ENCODE measurements around the gene PDE3B. TPM values are rescaled to one million over a fixed set of nuclear protein-coding genes. Genes with fewer than 3 reads are reported as not detected.

PDE3B gene
- polyA plus RNA-seq, 1 of the 3 experiments (the other 2 are of a cell fraction), result 0.26 TPM

GRCh38 chr11:14872032-14872431 lies 228.4 kb downstream of the PDE3B start:
- H3K9me2 ChIP-seq, result no peaks in the 10 kb centered on the region
- H3K4me3 ChIP-seq (ENCODE audit: low read depth in 2 of 2, low read length in 1 of 2), result no peak overlapping the region
- no peak overlapping the region for H3K9ac ChIP-seq
- peaks cover 9 to 20% of the 10 kb centered on the region in 2 experiments for H3K36me3 ChIP-seq (replicated peaks in 1 of 2; ENCODE audit: control insufficient read depth in 1 of 2, insufficient read depth in 2 of 2, low read length in 1 of 2)
- peaks cover 3% of the 10 kb centered on the region for H3F3A ChIP-seq (replicated peaks; ENCODE audit: insufficient read depth)
- H4K20me1 ChIP-seq (ENCODE audit: insufficient read depth), result no peaks in the 10 kb centered on the region
- H3K4me1 ChIP-seq (ENCODE audit: control insufficient read depth in 1 of 2, insufficient read depth in 2 of 2, low read depth in 1 of 2, low read length in 1 of 2), result no peaks in the 10 kb centered on the region
- TF ChIP-seq POLR2AphosphoS5 (IDR thresholded peaks at IDR 0.05; ENCODE audit: low read depth, low read length), result no peak
- TF ChIP-seq RCOR1 (IDR thresholded peaks at IDR 0.05; ENCODE audit: low read length), result no peak
- TF ChIP-seq FOXM1 (IDR thresholded peaks at IDR 0.05; ENCODE audit: low read depth), result no peak
- no peak for TF ChIP-seq NRF1 (IDR thresholded peaks at IDR 0.05; ENCODE audit: low read depth, low read length)
- H3K27me3 ChIP-seq (ENCODE audit: insufficient read depth), result no peaks in the 10 kb centered on the region
- no peak overlapping the region for H3K4me2 ChIP-seq
- POLR2A ChIA-PET, result no interaction called here
- no peaks in the 10 kb centered on the region for H3K79me2 ChIP-seq (ENCODE audit: insufficient read depth)
- H3K9me3 ChIP-seq, result no peaks in the 10 kb centered on the region
- no peak overlapping the region for H3K27ac ChIP-seq (ENCODE audit: low read depth in 2 of 2, low read length in 1 of 2)
- DNase-seq, result no peak
- CTCF ChIA-PET, result no interaction called here
- no peak overlapping the region for H2AFZ ChIP-seq (ENCODE audit: low read depth)

- H3K9me3 ChIP-seq, result no peaks in the 10 kb centered on the region
Measured at GRCh38 chr11:14873632-14874031, 230.0 kb downstream of the PDE3B start.

More at GRCh38 chr11:14873632-14874031, 230.0 kb downstream of the PDE3B start:
- Histone ChIP-seq H3K79me2 (ENCODE audit: insufficient read depth) (no peaks in the 10 kb centered on the region), H3F3A (replicated peaks; ENCODE audit: insufficient read depth) (peaks cover 3% of the 10 kb centered on the region), H3K9ac (no peak overlapping the region), H3K36me3 (replicated peaks in 1 of 2; ENCODE audit: control insufficient read depth in 1 of 2, insufficient read depth in 2 of 2, low read length in 1 of 2) (peaks cover 17 to 28% of the 10 kb centered on the region in 2 experiments), H3K27ac (ENCODE audit: low read depth in 2 of 2, low read length in 1 of 2) (no peak overlapping the region), H3K4me3 (ENCODE audit: low read depth in 2 of 2, low read length in 1 of 2) (no peak overlapping the region), H2AFZ (ENCODE audit: low read depth) (no peak overlapping the region), H3K27me3 (ENCODE audit: insufficient read depth) (no peaks in the 10 kb centered on the region), H4K20me1 (ENCODE audit: insufficient read depth) (no peaks in the 10 kb centered on the region), H3K4me2 (no peak overlapping the region), H3K9me2 (no peaks in the 10 kb centered on the region), H3K4me1 (ENCODE audit: control insufficient read depth in 1 of 2, insufficient read depth in 2 of 2, low read depth in 1 of 2, low read length in 1 of 2) (no peaks in the 10 kb centered on the region)
- POLR2A ChIA-PET, result no interaction called here
- 89% methylated on average over 4 of the region's 4 CpGs for WGBS (ENCODE audit: low lambda C conversion rate)
- no peak for TF ChIP-seq EZH2phosphoT487 (IDR thresholded peaks at IDR 0.05; ENCODE audit: borderline replicate concordance, low read depth)
- TF ChIP-seq, protein P1, sequence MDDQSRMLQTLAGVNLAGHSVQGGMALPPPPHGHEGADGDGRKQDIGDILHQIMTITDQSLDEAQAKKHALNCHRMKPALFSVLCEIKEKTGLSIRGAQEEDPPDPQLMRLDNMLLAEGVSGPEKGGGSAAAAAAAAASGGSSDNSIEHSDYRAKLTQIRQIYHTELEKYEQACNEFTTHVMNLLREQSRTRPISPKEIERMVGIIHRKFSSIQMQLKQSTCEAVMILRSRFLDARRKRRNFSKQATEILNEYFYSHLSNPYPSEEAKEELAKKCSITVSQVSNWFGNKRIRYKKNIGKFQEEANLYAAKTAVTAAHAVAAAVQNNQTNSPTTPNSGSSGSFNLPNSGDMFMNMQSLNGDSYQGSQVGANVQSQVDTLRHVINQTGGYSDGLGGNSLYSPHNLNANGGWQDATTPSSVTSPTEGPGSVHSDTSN (IDR thresholded peaks at IDR 0.05), result no peak
- TF ChIP-seq MXI1 (IDR thresholded peaks at IDR 0.05; ENCODE audit: low read depth, low read length), result no peak
- TF ChIP-seq YY1 (IDR thresholded peaks at IDR 0.05; ENCODE audit: low read depth), result no peak
- no peak for TF ChIP-seq FOXJ3 (CRISPR knock-in tag; IDR thresholded peaks at IDR 0.05)
- no peak for TF ChIP-seq RFX5 (IDR thresholded peaks at IDR 0.05; ENCODE audit: low read length)
- no peak for TF ChIP-seq POLR2AphosphoS5 (IDR thresholded peaks at IDR 0.05; ENCODE audit: low read depth, low read length)
- no peak for TF ChIP-seq USF1 (IDR thresholded peaks at IDR 0.05; ENCODE audit: borderline replicate concordance, low read depth)
- no peak for TF ChIP-seq SIN3A (IDR thresholded peaks at IDR 0.05; ENCODE audit: borderline replicate concordance, low read depth, low read length)
- no peak for TF ChIP-seq NFIC (IDR thresholded peaks at IDR 0.05; ENCODE audit: borderline replicate concordance)
- no peak for TF ChIP-seq FOSL2 (IDR thresholded peaks at IDR 0.05; ENCODE audit: borderline replicate concordance, low read depth)
- no peak for TF ChIP-seq TAF1 (IDR thresholded peaks at IDR 0.05; ENCODE audit: borderline replicate concordance, low read depth, low read length)
- TF ChIP-seq RCOR1 (IDR thresholded peaks at IDR 0.05; ENCODE audit: low read length), result no peak
- TF ChIP-seq, protein P2, sequence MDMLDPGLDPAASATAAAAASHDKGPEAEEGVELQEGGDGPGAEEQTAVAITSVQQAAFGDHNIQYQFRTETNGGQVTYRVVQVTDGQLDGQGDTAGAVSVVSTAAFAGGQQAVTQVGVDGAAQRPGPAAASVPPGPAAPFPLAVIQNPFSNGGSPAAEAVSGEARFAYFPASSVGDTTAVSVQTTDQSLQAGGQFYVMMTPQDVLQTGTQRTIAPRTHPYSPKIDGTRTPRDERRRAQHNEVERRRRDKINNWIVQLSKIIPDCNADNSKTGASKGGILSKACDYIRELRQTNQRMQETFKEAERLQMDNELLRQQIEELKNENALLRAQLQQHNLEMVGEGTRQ (IDR thresholded peaks at IDR 0.05; ENCODE audit: borderline replicate concordance, low read depth, low read length), result no peak
- no peak for TF ChIP-seq IRF3 (IDR thresholded peaks at IDR 0.05; ENCODE audit: low read depth, low read length)
- TF ChIP-seq, protein P3, sequence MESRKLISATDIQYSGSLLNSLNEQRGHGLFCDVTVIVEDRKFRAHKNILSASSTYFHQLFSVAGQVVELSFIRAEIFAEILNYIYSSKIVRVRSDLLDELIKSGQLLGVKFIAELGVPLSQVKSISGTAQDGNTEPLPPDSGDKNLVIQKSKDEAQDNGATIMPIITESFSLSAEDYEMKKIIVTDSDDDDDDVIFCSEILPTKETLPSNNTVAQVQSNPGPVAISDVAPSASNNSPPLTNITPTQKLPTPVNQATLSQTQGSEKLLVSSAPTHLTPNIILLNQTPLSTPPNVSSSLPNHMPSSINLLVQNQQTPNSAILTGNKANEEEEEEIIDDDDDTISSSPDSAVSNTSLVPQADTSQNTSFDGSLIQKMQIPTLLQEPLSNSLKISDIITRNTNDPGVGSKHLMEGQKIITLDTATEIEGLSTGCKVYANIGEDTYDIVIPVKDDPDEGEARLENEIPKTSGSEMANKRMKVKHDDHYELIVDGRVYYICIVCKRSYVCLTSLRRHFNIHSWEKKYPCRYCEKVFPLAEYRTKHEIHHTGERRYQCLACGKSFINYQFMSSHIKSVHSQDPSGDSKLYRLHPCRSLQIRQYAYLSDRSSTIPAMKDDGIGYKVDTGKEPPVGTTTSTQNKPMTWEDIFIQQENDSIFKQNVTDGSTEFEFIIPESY (IDR thresholded peaks at IDR 0.05; ENCODE audit: borderline replicate concordance, low read depth), result no peak
- TF ChIP-seq RXRA (IDR thresholded peaks at IDR 0.05; ENCODE audit: borderline replicate concordance, low read depth), result no peak
- DNase-seq, result no peak
- CTCF ChIA-PET, result no interaction called here

Measured in SK-N-SH (cell line).